Tibial nerve (tissue), 3 donors: Measurements from ENCODE around the gene POGLUT2.

Experiments
- POLR2A ChIP-seq, 2 donors: fragments of 450-650 bp; IDR thresholded peaks; one replicate each; pipeline ENCODE4 v1.6.1; 2017; ENCODE audit warnings: antibody characterized with exemption in 2 of 2, mild to moderate bottlenecking in 2 of 2, moderate library complexity in 2 of 2
- TF ChIP-seq, protein P1 (sequence below), 5 experiments: fragments of 200-600 bp in 3 of 5; fragments of 450-650 bp in 2 of 5; sonication (generic) in 3 of 5; IDR thresholded peaks; one replicate each; pipeline ENCODE4 v1.5.1; 2016 to 2019; ENCODE audit warnings: antibody characterized with exemption in 5 of 5, mild to moderate bottlenecking in 3 of 5, moderate library complexity in 2 of 5

- TF ChIP-seq, protein P1, sequence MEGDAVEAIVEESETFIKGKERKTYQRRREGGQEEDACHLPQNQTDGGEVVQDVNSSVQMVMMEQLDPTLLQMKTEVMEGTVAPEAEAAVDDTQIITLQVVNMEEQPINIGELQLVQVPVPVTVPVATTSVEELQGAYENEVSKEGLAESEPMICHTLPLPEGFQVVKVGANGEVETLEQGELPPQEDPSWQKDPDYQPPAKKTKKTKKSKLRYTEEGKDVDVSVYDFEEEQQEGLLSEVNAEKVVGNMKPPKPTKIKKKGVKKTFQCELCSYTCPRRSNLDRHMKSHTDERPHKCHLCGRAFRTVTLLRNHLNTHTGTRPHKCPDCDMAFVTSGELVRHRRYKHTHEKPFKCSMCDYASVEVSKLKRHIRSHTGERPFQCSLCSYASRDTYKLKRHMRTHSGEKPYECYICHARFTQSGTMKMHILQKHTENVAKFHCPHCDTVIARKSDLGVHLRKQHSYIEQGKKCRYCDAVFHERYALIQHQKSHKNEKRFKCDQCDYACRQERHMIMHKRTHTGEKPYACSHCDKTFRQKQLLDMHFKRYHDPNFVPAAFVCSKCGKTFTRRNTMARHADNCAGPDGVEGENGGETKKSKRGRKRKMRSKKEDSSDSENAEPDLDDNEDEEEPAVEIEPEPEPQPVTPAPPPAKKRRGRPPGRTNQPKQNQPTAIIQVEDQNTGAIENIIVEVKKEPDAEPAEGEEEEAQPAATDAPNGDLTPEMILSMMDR (IDR thresholded peaks at IDR 0.05) = no peak
- TF ChIP-seq POLR2A (IDR thresholded peaks at IDR 0.05) = no peak
These were observed 19.2 kb downstream of the POGLUT2 start for GRCh38 chr13:102779436-102780159.
